Prostate gland (tissue), 2 donors: Measurements from ENCODE around the gene C10orf53.

Source experiments
- CTCF ChIP-seq, 4 experiments: fragments of 200-600 bp in 2 of 4; fragments of 450-650 bp in 2 of 4; sonication (generic) in 2 of 4; IDR thresholded peaks; 1 replicate in 3 of 4; 2 replicates in 1 of 4; pipeline ENCODE4 v1.5.1; 2016 to 2019; ENCODE audit warnings: antibody characterized with exemption in 4 of 4, mild to moderate bottlenecking in 2 of 4, moderate library complexity in 2 of 4
- POLR2A ChIP-seq: fragments of 450-650 bp; IDR thresholded peaks from one replicate; pipeline ENCODE4 v1.6.1; 2016; ENCODE audit warnings: antibody characterized with exemption, mild to moderate bottlenecking

- TF ChIP-seq CTCF (IDR thresholded peaks at IDR 0.05), result no peak
- no peak for TF ChIP-seq POLR2A
These were observed 55.7 kb downstream of the C10orf53 start for GRCh38 chr10:49735161-49735560.
